Cortex of kidney (tissue), 1 donor: ENCODE measurements around the gene RIMBP2.

Experiments
- DNase-seq: peaks from one replicate; lab custom pipeline; 2025; lab: John Stamatoyannopoulos, UW

Gene RIMBP2

GRCh38 chr12:130504110-130504839 lies 211.8 kb downstream of the RIMBP2 start:
- no peak for DNase-seq

GRCh38 chr12:130501821-130502220 lies 214.3 kb downstream of the RIMBP2 start:
- no peak for DNase-seq

- DNase-seq: no peak
These were observed 215.2 kb downstream of the RIMBP2 start for GRCh38 chr12:130500835-130501330.

GRCh38 chr12:130499474-130499873 lies 216.6 kb downstream of the RIMBP2 start:
- DNase-seq: no peak

- DNase-seq: no peak
These were observed 217.3 kb downstream of the RIMBP2 start for GRCh38 chr12:130498589-130499385.

- DNase-seq: no peak
These were observed 218.1 kb downstream of the RIMBP2 start for GRCh38 chr12:130497991-130498390.

GRCh38 chr12:130497321-130497720 lies 218.8 kb downstream of the RIMBP2 start:
- no peak for DNase-seq

GRCh38 chr12:130496516-130497120 lies 219.5 kb downstream of the RIMBP2 start:
- no peak for DNase-seq

- no peak for DNase-seq
These were observed 220.9 kb downstream of the RIMBP2 start for GRCh38 chr12:130495156-130495555.

GRCh38 chr12:130494736-130495135 lies 221.4 kb downstream of the RIMBP2 start:
- DNase-seq: no peak

- no peak for DNase-seq
These were observed 222.1 kb downstream of the RIMBP2 start for GRCh38 chr12:130493951-130494350.

GRCh38 chr12:130491421-130492357 lies 224.4 kb downstream of the RIMBP2 start:
- DNase-seq: no peak

GRCh38 chr12:130490674-130491073 lies 225.4 kb downstream of the RIMBP2 start:
- no peak for DNase-seq

- DNase-seq: no peak
These were observed 226.8 kb downstream of the RIMBP2 start for GRCh38 chr12:130489293-130489692.

GRCh38 chr12:130488358-130488710 lies 227.8 kb downstream of the RIMBP2 start:
- DNase-seq: no peak

GRCh38 chr12:130487636-130488357 lies 228.3 kb downstream of the RIMBP2 start:
- no peak for DNase-seq

GRCh38 chr12:130486891-130487416 lies 229.1 kb downstream of the RIMBP2 start:
- DNase-seq: no peak

- no peak for DNase-seq
These were observed 230.0 kb downstream of the RIMBP2 start for GRCh38 chr12:130486146-130486435.

GRCh38 chr12:130485291-130486145 lies 230.6 kb downstream of the RIMBP2 start:
- DNase-seq: no peak

- no peak for DNase-seq
These were observed 231.9 kb downstream of the RIMBP2 start for GRCh38 chr12:130484221-130484620.
